SK-N-SH treated with all-trans-retinoic acid at 6 μM for 48 hours (cell line): ENCODE results near the gene USP24.

ENCODE experiments used
- ARNTL ChIP-seq: fragments of 450-650 bp; formaldehyde crosslinking; IDR thresholded peaks from 2 replicates; pipeline ENCODE4 v1.5.0; 2020; ENCODE audit warnings: low read depth, mild to moderate bottlenecking, moderate library complexity, borderline replicate concordance
- ESRRG ChIP-seq: fragments of 250-450 bp; sonication (Bioruptor Pico); IDR thresholded peaks from 2 replicates; pipeline ENCODE4 v1.6.1; 2021; ENCODE audit warnings: mild to moderate bottlenecking
- ISL1 ChIP-seq: fragments of 250-450 bp; sonication (Bioruptor Pico); IDR thresholded peaks from 2 replicates; pipeline ENCODE4 v2.1.2; 2022; ENCODE audit warnings: mild to moderate bottlenecking, moderate library complexity
- PATZ1 ChIP-seq: fragments of 250-450 bp; sonication (Bioruptor Pico); IDR thresholded peaks from 2 replicates; pipeline ENCODE4 v1.8.0; 2020; ENCODE audit warnings: mild to moderate bottlenecking, moderate library complexity, borderline replicate concordance
- RARB ChIP-seq: fragments of 250-450 bp; sonication (Bioruptor Pico); IDR thresholded peaks from 2 replicates; pipeline ENCODE4 v1.8.0; 2021; ENCODE audit warnings: mild to moderate bottlenecking, moderate library complexity
- TOX ChIP-seq: fragments of 250-450 bp; sonication (Bioruptor Pico); IDR thresholded peaks from 2 replicates; pipeline ENCODE4 v1.8.0; 2021; ENCODE audit warnings: mild to moderate bottlenecking, moderate library complexity, borderline replicate concordance
- ZC3H10 ChIP-seq: fragments of 250-450 bp; sonication (Bioruptor Pico); IDR thresholded peaks from 2 replicates; pipeline ENCODE4 v1.5.1; 2021; ENCODE audit warnings: mild to moderate bottlenecking, moderate library complexity
- ZFP30 ChIP-seq: fragments of 450-650 bp; formaldehyde crosslinking; IDR thresholded peaks from 2 replicates; pipeline ENCODE4 v1.5.0; 2022; ENCODE audit warnings: mild to moderate bottlenecking, moderate library complexity
- ZNF565 ChIP-seq: fragments of 450-650 bp; formaldehyde crosslinking; conservative IDR thresholded peaks from 2 replicates; pipeline ENCODE4 v1.5.0; 2020; ENCODE audit warnings: low read depth, mild to moderate bottlenecking, moderate library complexity
- ZNF70 ChIP-seq: fragments of 450-650 bp; formaldehyde crosslinking; IDR thresholded peaks from 2 replicates; pipeline ENCODE4 v1.5.0; 2020; ENCODE audit warnings: mild to moderate bottlenecking, moderate library complexity
- ZNF8 ChIP-seq: fragments of 450-650 bp; formaldehyde crosslinking; IDR thresholded peaks from 2 replicates; pipeline ENCODE4 v1.5.0; 2020; ENCODE audit warnings: mild to moderate bottlenecking, moderate library complexity
- TF ChIP-seq, protein P1 (sequence below): fragments of 250-450 bp; sonication (Bioruptor Pico); IDR thresholded peaks from 2 replicates; pipeline ENCODE4 v1.5.1; 2020; ENCODE audit warnings: low read depth, mild to moderate bottlenecking, moderate library complexity
- TF ChIP-seq, protein P2 (sequence below): fragments of 250-450 bp; sonication (Bioruptor Pico); IDR thresholded peaks from 2 replicates; pipeline ENCODE4 v1.8.0; 2021; ENCODE audit warnings: low read depth, mild to moderate bottlenecking, moderate library complexity, borderline replicate concordance

DNA sequence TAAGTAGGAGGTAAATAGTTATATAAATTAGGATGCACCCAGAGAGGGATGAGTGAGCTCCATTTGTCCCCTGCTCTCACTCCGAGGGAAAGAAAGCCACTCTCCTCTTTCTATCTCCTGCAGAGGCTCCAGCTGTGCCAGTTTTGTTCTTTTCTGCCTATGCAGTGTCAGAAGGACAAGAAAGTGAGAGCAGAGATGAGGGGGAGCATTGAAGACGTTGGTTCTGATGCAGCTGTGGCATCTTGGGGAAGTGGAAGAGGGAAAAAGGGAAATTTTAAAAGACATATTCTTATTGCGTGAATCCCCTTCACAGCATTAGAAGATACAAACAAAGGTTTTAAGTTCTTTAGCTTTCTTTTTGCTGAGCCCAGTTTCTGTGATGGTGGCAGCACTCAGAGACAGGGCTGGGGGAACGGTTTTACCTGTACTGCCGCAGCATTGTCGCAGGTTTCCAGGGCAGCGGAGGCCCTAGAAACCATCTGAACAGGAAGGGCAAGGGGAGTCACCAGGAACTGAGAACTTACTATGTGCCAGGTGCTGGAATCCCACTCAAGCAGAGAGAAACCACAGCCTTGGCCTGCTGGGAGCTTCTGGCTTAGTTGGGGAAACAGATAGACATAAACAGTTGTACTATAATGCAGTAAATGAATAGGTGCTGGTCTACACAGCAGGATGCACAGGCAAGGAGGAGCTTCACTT is 44.9 kb upstream of the USP24 start:
- TF ChIP-seq, protein P1, sequence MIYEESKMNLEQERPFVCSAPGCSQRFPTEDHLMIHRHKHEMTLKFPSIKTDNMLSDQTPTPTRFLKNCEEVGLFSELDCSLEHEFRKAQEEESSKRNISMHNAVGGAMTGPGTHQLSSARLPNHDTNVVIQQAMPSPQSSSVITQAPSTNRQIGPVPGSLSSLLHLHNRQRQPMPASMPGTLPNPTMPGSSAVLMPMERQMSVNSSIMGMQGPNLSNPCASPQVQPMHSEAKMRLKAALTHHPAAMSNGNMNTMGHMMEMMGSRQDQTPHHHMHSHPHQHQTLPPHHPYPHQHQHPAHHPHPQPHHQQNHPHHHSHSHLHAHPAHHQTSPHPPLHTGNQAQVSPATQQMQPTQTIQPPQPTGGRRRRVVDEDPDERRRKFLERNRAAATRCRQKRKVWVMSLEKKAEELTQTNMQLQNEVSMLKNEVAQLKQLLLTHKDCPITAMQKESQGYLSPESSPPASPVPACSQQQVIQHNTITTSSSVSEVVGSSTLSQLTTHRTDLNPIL (CRISPR knock-in tag): no peak
- no peak for TF ChIP-seq ZFP30 (CRISPR knock-in tag)
- TF ChIP-seq ISL1 (CRISPR knock-in tag): no peak
- TF ChIP-seq PATZ1 (CRISPR knock-in tag): no peak
- TF ChIP-seq RARB: no peak
- no peak for TF ChIP-seq ESRRG (CRISPR knock-in tag)
- TF ChIP-seq ARNTL (CRISPR knock-in tag): no peak
- TF ChIP-seq ZNF565 (CRISPR knock-in tag): no peak
- TF ChIP-seq, protein P2, sequence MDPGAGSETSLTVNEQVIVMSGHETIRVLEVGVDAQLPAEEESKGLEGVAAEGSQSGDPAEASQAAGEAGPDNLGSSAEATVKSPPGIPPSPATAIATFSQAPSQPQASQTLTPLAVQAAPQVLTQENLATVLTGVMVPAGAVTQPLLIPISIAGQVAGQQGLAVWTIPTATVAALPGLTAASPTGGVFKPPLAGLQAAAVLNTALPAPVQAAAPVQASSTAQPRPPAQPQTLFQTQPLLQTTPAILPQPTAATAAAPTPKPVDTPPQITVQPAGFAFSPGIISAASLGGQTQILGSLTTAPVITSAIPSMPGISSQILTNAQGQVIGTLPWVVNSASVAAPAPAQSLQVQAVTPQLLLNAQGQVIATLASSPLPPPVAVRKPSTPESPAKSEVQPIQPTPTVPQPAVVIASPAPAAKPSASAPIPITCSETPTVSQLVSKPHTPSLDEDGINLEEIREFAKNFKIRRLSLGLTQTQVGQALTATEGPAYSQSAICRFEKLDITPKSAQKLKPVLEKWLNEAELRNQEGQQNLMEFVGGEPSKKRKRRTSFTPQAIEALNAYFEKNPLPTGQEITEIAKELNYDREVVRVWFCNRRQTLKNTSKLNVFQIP: no peak
- TF ChIP-seq ZNF70 (CRISPR knock-in tag): no peak
- TF ChIP-seq ZNF8 (CRISPR knock-in tag): no peak
- no peak for TF ChIP-seq ZC3H10 (CRISPR knock-in tag)
- TF ChIP-seq TOX (CRISPR knock-in tag): no peak
